Measurements from ENCODE around the gene ADIPOR2. TPM values are rescaled to one million over a fixed set of nuclear protein-coding genes. Genes with fewer than 3 reads are reported as not detected.

ADIPOR2 gene
- total and polyA plus RNA-seq, 4 donors = 26.6 to 68.3 (median 41.7) TPM

GRCh38 chr12:1724250-1724649, 33.4 kb downstream of the ADIPOR2 start:
- Histone ChIP-seq H3K36me3 (ENCODE audit: control insufficient read depth in 4 of 4, insufficient read depth in 3 of 4, low read depth in 1 of 4, low read length in 3 of 4) (no peaks in the 10 kb centered on the region), H3K27ac (ENCODE audit: low read depth in 1 of 2, low read length in 2 of 2) (no peak overlapping the region), H3K4me1 (ENCODE audit: control insufficient read depth in 4 of 4, insufficient read depth in 4 of 4, low read length in 3 of 4) (peaks cover 7 to 33% (median 11%) of the 10 kb centered on the region in 4 donors), H3K9me3 (ENCODE audit: control insufficient read depth in 4 of 4, low read length in 3 of 4) (no peaks in the 10 kb centered on the region), H3K9ac (ENCODE audit: low read depth in 1 of 2, low read length in 2 of 2) (no peak overlapping the region), H3K27me3 (ENCODE audit: control insufficient read depth in 4 of 4, insufficient read depth in 4 of 4, low read length in 3 of 4) (no peaks in the 10 kb centered on the region), H3K4me3 (ENCODE audit: low read depth in 1 of 3, low read length in 3 of 3) (no peak overlapping the region)
- no peak for DNase-seq (ENCODE audit: low spot score)
- WGBS = 85% methylated on average over 3 of the region's 3 CpGs
- TF ChIP-seq CTCF (IDR thresholded peaks at IDR 0.05; ENCODE audit: low read depth, low read length, missing input control) = no peak
- TF ChIP-seq GABPA (IDR thresholded peaks at IDR 0.05 in 1 of 2, conservative IDR thresholded peaks at IDR 0.05 in 1 of 2) = no peak
- no peak for TF ChIP-seq RAD21 (IDR thresholded peaks at IDR 0.05)
- no peak for TF ChIP-seq RXRA (IDR thresholded peaks at IDR 0.05)
- no peak for TF ChIP-seq REST (IDR thresholded peaks at IDR 0.05)
- no peak for TF ChIP-seq FOXA1 (IDR thresholded peaks at IDR 0.05)
- TF ChIP-seq TAF1 (conservative IDR thresholded peaks at IDR 0.05) = no peak
- TF ChIP-seq MAX (IDR thresholded peaks at IDR 0.05) = no peak
- TF ChIP-seq FOXA2 (IDR thresholded peaks at IDR 0.05) = no peak
- no peak for TF ChIP-seq NR2F2 (IDR thresholded peaks at IDR 0.05)
- no peak for TF ChIP-seq SP1 (IDR thresholded peaks at IDR 0.05)
- TF ChIP-seq ATF3 (IDR thresholded peaks at IDR 0.05) = no peak
- no peak for TF ChIP-seq ZBTB33 (IDR thresholded peaks at IDR 0.05)
- no peak for TF ChIP-seq HNF4G (IDR thresholded peaks at IDR 0.05)
- no peak for TF ChIP-seq EGR1 (IDR thresholded peaks at IDR 0.05; ENCODE audit: low read depth in 2 of 2)
- no peak for TF ChIP-seq HNF4A (conservative IDR thresholded peaks at IDR 0.05)
- TF ChIP-seq YY1 (IDR thresholded peaks at IDR 0.05) = no peak

GRCh38 chr12:1726753-1727152, 35.9 kb downstream of the ADIPOR2 start:
- DNase-seq (ENCODE audit: low spot score) = no peak
- 81% methylated on average over 3 of the region's 3 CpGs for WGBS
- no peaks in the 10 kb centered on the region for H3K36me3 ChIP-seq (ENCODE audit: control insufficient read depth in 4 of 4, insufficient read depth in 3 of 4, low read depth in 1 of 4, low read length in 3 of 4)
- no peak overlapping the region for H3K4me3 ChIP-seq (ENCODE audit: low read depth in 1 of 3, low read length in 3 of 3)
- H3K9me3 ChIP-seq (ENCODE audit: control insufficient read depth in 4 of 4, low read length in 3 of 4) = no peaks in the 10 kb centered on the region
- no peaks in the 10 kb centered on the region for H3K27me3 ChIP-seq (ENCODE audit: control insufficient read depth in 4 of 4, insufficient read depth in 4 of 4, low read length in 3 of 4)
- peaks cover 2 to 16% (median 5%) of the 10 kb centered on the region in 4 donors for H3K4me1 ChIP-seq (ENCODE audit: control insufficient read depth in 4 of 4, insufficient read depth in 4 of 4, low read length in 3 of 4)
- no peak overlapping the region for H3K9ac ChIP-seq (ENCODE audit: low read depth in 1 of 2, low read length in 2 of 2)
- H3K27ac ChIP-seq (ENCODE audit: low read depth in 1 of 2, low read length in 2 of 2) = no peak overlapping the region
- TF ChIP-seq CTCF (IDR thresholded peaks at IDR 0.05; ENCODE audit: low read depth, low read length, missing input control) (no peak), JUND (IDR thresholded peaks at IDR 0.05) (no peak), RAD21 (IDR thresholded peaks at IDR 0.05) (no peak), FOXA1 (IDR thresholded peaks at IDR 0.05) (no peak), YY1 (IDR thresholded peaks at IDR 0.05) (no peak), HNF4A (conservative IDR thresholded peaks at IDR 0.05) (no peak), NR2F2 (IDR thresholded peaks at IDR 0.05) (no peak), MAX (IDR thresholded peaks at IDR 0.05) (no peak), ATF3 (IDR thresholded peaks at IDR 0.05) (no peak), SP1 (IDR thresholded peaks at IDR 0.05) (no peak), ZBTB33 (IDR thresholded peaks at IDR 0.05) (no peak), EGR1 (IDR thresholded peaks at IDR 0.05; ENCODE audit: low read depth in 2 of 2) (no peak)
